ENCODE measurements around the gene TNFSF4. TPM values are rescaled to one million over a fixed set of nuclear protein-coding genes. Genes with fewer than 3 reads are reported as not detected.

The TNFSF4 gene
- total RNA-seq, 1 experiment from 2014 or later, result 0.10 TPM

Other genes starting within 250 kb of the TNFSF4 start
- gene TNFSF18, start 156.4 kb downstream of the TNFSF4 start, total RNA-seq (2014; rRNA removed; shearing (Covaris generic)), result not detected in 2 replicates